Erythroblast (primary cell): ENCODE data around the gene ARHGEF25.
A peak's percentile ranks its signal among the peaks of the same experiment; 100 is the strongest.
"Not testable (repeated sequence)": the region's sequence is repeated elsewhere in the genome, so short reads cannot be mapped to it uniquely, and the experiment has no call there.

Experiments used
- DNase-seq, 2 experiments: peaks; one replicate each; lab custom pipeline; 2025; lab: John Stamatoyannopoulos, UW
- GATA1 ChIP-seq: IDR thresholded peaks from 2 replicates; pipeline ENCODE4 v1.6.1; 2011; ENCODE audit warnings: low read depth, mild to moderate bottlenecking, control low read depth, low read length, moderate library complexity
- POLR2A ChIP-seq: IDR thresholded peaks from 2 replicates; pipeline ENCODE4 v1.6.1; 2011; ENCODE audit warnings: mild to moderate bottlenecking, low read length

Gene ARHGEF25

GRCh38 chr12:57638096-57638495, 26.9 kb downstream of the ARHGEF25 start:
- TF ChIP-seq GATA1 (no peak), POLR2A (no peak)

GRCh38 chr12:57640175-57641042, 29.2 kb downstream of the ARHGEF25 start:
- TF ChIP-seq GATA1, result no peak
- no peak for TF ChIP-seq POLR2A
- no peak for DNase-seq

More at GRCh38 chr12:57638096-57638495, 26.9 kb downstream of the ARHGEF25 start:
- no peak for DNase-seq

- TF ChIP-seq GATA1 (no peak), POLR2A (no peak)
- DNase-seq, result no peak
Measured at GRCh38 chr12:57641699-57642442, 30.6 kb downstream of the ARHGEF25 start.

- peak; percentile 48 to 62 for DNase-seq
Measured at GRCh38 chr12:57645990-57646658, 34.9 kb downstream of the ARHGEF25 start.

DNA sequence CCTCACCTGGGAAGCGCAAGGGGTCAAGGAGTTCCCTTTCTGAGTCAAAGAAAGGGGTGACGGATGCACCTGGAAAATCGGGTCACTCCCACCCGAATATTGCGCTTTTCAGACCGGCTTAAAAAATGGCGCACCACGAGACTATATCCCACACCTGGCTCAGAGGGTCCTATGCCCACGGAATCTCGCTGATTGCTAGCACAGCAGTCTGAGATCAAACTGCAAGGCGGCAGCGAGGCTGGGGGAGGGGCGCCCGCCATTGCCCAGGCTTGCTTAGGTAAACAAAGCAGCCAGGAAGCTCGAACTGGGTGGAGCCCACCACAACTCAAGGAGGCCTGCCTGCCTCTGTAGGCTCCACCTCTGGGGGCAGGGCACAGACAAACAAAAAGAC, 35.4 kb downstream of the ARHGEF25 start:
- DNase-seq, result not testable (repeated sequence)

- no peak for TF ChIP-seq GATA1
- TF ChIP-seq POLR2A, result no peak
- DNase-seq, result no peak
Measured at GRCh38 chr12:57654042-57654441, 42.8 kb downstream of the ARHGEF25 start.

GRCh38 chr12:57655541-57656240, 44.5 kb downstream of the ARHGEF25 start:
- DNase-seq, result no peak
- no peak for TF ChIP-seq GATA1
- TF ChIP-seq POLR2A, result no peak

DNA sequence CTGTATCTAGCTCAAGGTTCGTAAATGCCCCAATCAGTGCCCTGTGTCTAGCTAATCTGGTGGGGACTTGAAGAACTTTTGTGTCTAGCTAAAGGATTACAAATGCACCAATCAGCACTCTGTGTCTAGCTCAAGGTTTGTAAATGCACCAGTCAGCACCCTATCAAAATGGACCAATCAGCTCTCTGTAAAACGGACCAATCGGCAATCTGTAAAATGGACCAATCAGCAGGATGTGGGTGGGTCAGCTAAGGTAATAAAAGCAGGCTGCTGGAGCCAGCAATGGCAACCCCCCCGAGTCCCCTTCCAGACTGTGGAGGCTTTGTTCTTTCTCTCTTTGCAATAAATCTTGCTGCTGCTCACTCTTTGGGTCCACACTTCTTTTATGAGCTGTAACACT, 45.2 kb downstream of the ARHGEF25 start:
- DNase-seq, result not testable (repeated sequence)

DNA sequence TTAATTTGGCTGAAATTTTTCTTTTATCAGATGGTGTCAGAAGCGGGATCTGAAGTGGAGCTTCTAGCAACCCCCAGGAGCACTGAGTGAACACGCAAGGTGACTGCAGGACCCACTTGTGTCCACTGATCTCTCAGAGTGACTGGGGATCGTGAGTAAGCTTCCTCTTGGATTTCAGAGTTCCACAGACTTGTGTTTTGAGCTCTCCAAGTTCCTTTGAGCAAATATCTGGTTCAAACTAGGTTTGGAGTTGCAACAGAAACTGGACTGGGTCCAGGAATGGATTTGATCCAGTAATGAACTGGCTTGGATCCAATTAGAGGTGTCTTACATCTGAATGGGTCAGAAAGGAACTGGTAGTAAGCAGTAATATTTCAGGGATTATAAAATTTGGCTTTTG, 46.5 kb downstream of the ARHGEF25 start:
- no peak for DNase-seq
- TF ChIP-seq GATA1, result no peak
- no peak for TF ChIP-seq POLR2A

- DNase-seq, result no peak
- TF ChIP-seq GATA1 (no peak), POLR2A (no peak)
Measured at GRCh38 chr12:57658890-57659289, 47.7 kb downstream of the ARHGEF25 start.

DNA sequence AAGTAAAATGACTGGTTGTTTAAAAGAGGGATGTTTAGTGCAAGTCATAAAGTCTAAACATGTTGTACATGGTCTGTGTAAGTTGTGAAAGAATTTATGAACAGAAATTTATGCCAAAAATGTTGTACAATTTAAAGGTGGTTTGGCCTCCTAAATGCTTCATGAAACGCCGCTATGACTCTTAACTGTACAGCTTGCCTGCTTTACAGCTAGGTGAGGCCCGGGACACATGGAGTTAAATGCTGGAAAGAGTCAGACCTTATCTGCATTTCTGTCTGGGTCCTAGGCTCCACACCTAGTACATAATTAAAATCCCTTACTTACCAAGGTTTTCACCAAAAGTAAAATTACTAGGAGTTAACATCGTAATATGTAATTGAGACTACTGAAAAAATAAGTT, 50.1 kb downstream of the ARHGEF25 start:
- TF ChIP-seq GATA1, result no peak
- no peak for TF ChIP-seq POLR2A
- no peak for DNase-seq

GRCh38 chr12:57665066-57665820, 54.0 kb downstream of the ARHGEF25 start:
- DNase-seq, result not testable (repeated sequence)
